NCI-H1048 (cell line): ENCODE measurements around the gene CISD1.
"Not testable (repeated sequence)": the region's sequence is repeated elsewhere in the genome, so short reads cannot be mapped to it uniquely, and the experiment has no call there.

Experiments
- DNase-seq: peaks from one replicate; lab custom pipeline; 2025; lab: John Stamatoyannopoulos, UW

The CISD1 gene

DNA sequence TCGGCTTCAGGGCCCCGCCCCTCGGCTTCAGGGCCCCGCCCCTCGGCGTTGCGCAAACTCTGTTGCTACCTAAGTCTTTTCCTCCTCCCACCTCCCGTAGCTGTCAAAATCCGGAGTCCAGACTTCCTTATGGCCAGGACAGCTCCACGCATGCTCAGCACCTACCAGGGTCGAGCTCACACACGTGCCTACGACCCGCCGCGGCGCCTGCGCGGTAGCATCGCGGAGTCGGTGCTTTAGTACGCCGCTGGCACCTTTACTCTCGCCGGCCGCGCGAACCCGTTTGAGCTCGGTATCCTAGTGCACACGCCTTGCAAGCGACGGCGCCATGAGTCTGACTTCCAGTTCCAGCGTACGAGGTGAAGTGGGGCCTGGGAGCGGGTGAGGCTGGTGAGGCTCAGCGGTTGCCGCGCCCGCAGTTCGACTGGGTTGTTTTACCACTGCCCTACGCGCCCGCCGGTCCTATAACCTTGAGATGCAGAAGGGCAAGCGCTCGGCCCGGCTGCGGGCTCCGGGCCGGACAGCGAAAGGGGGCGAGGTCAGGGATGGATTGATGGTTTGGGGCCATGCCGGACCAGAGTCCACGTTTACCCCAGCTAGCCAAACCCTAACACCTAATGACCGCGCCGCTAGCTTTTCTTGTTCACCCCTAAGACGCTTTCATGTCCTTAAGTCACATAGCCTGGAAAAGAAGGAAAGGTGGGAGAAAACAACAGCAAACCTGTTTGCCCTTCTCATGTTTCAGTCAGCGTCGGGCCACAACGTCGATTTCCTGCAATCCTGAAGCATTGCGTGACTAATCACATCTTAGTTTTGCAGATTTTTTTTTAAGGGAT, at the start of gene CISD1:
TSS of gene CISD1 (plus strand) at position 217 of the 836 bp plus-strand sequence. CDS start at position 329, 112 bp downstream.
- DNase-seq = peak; percentile 96

DNA sequence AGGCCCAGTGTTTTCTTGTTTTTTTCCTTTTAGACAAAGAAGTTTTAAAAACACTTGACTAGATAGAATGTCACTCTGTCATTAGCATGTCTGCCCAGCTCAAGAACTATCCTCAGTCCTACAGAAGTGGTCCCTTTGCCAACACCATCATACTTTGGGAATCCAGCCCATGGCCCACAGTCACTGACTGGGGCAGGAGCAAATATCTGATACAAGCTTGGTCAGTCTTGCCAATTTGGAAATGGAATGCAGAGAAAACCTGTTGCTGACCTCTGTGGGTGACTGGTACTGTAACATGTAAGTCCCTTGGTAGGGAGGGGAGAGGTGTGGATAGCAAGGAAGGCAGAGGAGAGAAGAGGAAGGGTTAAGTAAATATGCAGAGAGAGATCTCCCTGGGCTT, 49.1 kb upstream of the CISD1 start:
- DNase-seq = no peak

DNA sequence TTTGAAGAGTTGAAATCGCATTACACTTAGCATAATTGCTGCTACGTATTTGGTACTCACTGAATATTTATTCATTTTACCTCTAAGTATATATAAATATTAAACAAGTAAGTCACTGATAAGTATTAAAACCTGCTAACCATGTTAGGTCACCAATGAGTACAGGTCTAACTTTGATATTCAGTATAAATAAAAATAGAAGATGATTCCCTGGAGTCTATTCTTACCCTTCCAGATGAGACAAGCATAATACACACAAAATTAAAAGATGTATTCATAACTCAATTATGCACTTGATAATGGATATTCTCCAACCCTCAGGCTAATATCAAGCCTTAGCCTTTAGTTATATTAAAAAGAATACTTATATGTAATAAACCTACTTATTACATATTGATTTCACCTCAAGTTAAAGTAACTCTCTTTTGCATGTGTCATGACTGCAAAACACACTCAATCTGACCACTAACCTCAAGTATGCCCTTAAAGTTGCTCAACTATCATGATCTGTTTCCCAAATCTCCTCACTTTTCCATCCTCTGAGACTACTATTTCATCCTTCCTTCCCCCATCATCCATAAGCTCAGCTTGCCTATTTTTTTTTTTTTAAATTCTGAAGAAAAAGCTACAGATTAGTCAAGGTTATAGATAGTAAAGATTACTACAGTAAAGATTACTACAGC, 48.1 kb upstream of the CISD1 start:
- no peak for DNase-seq

DNA sequence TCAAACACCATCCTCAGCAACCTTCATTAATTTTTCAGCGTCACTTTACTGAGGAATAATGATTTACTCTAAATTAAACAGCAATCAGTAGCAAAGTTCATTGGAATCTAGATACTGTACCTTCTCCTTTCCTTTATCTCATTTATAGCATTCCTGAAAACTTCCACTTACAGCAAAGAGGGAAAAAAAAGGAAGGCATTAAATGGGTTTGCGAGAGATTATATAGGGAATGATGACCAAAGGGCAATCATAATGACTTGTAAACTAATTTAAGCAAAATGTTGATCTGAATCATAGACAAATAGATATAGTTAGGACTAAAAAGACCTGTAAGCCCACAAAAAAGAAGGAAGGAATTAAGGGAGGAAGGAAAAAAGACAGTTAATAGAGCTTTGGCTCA, 43.3 kb upstream of the CISD1 start:
- DNase-seq = no peak

DNA sequence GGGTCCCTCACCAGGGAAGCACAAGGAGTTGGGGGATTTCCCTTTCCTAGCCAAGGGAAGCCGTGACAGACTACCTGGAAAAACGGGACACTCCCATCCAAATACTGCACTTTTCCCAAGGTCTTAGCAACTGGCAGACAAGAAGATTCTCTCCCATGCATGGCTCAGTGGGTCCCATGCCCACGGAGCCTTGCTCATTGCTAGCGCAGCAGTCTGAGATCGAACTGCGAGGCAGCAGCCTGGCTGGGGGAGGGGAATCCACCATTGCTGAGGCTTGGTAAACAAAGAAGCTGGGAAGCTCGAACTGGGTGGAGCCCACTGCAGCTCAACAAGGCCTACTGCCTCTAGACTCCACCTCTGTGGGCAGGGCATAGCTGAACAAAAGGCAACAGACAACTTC, 39.1 kb upstream of the CISD1 start:
- not testable (repeated sequence) for DNase-seq

DNA sequence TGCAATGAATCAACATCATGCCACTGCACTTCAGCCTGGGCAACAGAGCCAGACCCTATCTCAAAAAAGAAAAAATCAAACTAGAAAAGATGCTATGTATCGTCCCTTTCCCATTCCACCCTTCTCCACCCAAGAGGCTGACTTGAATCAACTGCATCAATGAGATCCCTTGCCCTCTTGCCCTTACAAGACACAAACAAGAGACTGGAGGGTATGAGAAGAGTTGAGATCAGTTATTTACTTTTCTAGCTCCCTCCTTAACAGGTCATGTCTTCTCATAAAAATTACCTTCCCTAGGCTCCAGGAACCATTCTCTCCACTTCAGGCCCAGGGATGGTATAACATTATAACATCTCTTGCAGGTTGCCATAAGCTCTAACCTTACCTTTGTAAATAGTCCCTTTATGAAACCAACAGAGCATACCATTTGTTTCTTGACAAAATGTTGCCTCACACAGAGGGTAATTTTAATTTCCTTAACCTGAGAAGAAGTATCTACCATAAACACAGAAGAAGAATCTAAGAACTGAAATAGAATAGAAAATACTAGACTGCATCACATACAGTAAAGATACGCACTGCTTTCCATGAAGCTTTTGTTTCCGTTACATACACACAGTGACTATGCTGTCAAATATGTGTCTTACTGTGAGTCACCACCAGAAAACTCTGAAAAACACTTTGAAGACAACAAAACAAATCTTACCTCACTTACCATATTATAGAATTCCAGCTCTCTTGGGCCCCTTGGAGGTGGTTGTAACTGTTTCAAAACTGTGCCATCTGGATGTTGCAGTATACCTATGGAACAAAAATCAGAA, 31.7 kb upstream of the CISD1 start:
- no peak for DNase-seq

DNA sequence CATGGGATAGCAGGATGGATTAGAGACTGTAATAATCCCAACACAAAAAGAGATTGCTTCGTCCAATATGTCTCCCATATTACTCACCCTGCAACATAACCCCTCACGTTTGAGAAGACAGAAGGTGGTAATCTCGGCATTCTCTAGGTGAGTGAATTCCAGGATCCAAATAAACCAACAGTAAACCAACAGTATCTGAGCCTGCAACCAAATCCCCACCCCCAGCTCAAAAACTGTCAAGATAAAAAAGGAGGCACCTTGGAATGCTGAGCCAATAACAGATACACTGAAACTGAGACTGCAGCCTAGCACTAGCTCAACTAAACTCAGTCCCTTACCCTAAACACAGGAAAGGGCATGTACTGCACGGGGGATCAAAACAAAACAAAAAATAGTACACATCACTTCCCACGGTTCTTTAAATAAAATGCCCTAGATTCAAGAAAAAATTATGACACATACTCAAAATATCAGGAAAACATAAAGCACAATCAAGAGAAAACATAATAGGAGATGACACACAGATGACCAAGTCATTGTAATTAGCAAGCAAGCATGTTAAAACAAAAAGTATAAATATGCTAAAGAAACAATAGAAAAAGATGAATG, 29.3 kb upstream of the CISD1 start:
- no peak for DNase-seq

DNA sequence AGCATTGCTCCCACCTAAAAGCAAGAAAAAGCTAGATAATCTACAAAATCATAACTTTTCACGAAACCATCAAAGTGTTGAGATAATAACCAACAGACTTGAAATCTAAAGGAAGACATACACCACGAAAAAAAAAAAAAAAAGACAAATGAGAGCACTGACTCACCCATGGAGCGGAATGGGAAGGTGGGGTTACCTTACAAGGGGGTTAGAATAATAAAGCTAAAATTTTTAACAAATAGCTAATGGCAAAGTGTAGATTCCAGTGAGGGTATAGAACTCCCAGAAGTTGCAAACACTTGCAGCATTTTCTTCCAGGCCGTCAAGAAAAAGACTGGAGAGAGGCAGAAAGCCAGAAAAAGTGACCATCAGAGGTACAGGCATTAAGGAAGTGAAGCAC, 28.4 kb upstream of the CISD1 start:
- DNase-seq = no peak

DNA sequence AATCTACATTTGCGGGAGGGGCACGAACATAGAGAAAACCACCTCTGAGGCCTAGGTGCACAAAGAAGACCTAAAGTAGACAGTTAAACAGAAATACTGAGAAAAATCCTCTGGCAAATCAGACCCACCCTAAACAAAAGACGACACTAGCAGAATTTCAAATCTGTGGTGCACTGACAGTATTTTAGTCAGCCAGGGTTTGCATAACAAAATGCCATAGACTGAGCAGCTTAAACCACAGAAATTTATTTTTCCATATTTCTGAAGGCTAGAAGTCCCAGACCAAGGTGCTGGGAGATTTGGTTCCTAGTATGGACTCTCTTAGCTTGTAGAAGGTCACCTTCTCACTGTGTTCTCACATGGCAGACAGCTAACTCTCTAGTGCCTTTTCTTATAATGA, 27.6 kb upstream of the CISD1 start:
- no peak for DNase-seq

DNA sequence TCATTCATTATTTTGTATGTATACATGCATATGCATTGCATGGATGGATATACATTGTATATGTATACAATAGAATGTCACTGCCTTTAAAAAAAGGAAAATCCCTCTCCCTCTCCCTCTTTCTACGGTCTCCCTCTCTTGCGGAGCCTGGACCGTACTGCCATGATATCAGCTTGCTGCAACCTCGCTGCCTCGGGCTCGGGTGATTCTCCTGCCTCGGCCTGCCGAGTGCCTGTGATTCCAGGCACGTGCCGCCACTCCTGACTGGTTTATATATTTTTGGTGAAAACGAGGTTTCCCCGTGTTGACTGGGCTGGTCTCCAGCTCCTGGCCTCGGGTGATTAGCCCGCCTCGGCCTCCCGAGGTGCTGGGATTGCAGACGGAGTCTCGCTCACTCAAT, 25.7 kb upstream of the CISD1 start:
- no peak for DNase-seq

DNA sequence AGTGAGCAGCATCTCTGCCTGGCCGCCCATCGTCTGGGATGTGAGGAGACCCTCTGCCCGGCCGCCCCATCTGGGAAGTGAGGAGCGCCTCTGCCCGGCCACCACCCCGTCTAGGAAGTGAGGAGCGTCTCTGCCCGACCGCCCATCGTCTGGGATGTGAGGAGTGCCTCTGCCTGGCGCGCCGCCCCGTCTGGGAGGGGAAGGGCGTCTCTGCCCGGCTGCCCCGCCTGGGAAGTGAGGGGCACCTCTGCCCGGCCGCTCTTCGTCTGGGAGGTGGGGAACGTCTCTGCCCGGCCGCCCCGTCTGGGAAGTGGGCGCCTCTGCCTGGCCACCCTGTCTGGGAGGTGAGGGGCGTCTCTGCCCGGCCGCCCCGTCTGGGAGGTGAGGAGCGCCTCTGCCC, 25.2 kb upstream of the CISD1 start:
- DNase-seq = not testable (repeated sequence)

DNA sequence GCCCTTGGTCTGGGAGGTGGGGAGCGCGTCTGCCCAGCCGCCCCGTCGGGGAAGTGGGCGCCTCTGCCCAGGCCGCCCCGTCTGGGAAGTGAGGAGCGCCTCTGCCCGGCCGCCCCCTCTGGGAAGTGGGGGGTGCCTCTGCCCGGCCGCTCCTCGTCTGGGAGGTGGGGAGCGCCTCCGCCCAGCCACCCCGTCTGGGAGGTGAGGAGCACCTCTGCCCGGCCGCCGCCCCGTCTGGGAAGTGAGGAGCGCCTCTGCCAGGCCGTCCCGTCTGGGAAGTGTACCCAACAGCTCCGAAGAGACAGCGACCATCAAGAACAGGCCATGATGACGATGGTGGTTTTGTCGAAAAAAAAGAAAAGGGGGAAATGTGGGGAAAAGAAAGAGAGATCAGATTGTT, 24.7 kb upstream of the CISD1 start:
- DNase-seq = not testable (repeated sequence)

DNA sequence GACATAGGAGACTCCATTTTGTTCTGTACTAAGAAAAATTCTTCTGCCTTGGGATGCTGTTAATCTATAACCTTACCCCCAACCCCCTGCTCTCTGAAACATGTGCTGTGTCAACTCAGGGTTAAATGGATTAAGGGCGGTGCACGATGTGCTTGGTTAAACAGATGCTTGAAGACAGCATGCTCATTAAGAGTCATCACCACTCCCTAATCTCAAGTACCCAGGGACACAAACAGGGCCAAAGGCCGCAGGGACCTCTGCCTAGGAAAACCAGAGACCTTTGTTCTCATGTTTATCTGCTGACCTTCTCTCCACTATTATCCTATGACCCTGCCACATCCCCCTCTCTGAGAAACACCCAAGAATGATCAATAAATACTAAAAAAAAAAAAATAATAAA, 24.3 kb upstream of the CISD1 start:
- DNase-seq = not testable (repeated sequence)

DNA sequence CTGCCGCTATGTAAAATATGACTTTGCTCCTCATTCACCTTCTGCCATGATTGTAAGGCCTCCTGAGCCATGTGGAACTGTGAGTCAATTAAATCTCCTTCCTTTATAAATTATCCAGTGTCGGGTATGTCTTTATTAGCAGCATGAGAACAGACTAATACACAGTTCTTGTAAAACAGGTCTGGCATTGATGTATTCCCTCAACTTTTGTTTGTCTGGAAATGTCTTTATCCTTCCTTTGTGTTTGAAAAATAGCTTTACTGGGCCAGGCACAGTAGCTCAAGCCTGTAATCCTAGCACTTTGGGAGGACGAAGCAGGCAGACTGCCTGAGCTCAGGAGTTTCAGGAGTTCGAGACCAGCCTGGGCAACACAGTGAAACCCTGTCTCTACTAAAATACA, 15.8 kb upstream of the CISD1 start:
- DNase-seq = no peak

DNA sequence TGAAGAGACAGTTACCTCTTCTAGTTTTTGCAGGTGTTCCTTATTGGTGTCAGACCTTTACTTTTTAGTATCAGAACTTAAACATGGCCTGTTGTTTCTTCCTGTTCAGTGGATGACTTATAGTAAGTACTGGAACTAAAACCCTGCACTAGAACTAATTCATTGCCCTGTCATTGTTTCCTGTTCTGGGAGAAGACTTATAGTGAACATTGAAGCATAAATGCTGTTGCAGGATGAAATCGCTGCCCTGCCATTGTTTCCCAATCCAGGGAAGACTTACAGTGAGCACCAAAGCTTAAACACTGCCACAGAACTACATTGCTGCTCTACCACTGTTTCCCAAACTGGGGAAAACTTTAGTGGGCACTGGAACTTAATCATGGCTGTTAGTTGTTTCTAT, 14.3 kb upstream of the CISD1 start:
- DNase-seq = no peak

DNA sequence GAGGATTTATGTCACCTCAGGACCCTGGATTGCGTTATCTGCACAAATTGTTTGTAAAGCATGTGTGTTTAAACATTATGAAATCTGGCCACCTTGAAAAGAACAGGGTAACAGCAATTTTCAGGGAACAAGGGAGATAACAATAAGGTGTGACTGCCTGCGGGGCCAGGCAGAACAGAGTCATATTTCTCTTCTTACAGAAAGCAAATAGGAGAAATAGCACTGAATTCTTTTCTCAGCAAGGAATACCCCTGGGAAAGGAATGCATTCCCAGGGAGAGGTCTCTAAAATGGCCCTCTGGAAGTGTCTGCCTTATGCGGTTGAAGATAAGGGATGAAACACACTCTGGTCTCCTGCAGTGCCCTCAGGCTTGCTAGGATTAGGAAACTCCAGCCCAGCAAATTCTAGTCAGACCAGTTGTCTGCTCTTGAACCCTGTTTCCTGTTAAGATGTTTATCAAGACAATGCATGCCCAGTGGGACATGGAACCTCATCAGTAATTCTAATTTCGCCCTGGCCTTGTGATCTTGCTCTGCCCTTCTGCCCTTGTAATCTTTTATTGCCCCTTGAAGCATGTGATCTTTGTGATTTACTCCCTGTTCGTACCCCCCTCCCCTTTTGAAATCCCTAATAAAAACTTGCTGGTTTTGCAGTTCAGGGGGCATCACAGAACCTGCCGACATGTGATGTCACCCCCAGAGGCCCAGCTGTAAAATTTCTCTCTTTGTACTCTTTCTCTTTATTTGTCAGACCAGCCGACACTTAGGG, 12.8 kb upstream of the CISD1 start:
- DNase-seq = not testable (repeated sequence)

DNA sequence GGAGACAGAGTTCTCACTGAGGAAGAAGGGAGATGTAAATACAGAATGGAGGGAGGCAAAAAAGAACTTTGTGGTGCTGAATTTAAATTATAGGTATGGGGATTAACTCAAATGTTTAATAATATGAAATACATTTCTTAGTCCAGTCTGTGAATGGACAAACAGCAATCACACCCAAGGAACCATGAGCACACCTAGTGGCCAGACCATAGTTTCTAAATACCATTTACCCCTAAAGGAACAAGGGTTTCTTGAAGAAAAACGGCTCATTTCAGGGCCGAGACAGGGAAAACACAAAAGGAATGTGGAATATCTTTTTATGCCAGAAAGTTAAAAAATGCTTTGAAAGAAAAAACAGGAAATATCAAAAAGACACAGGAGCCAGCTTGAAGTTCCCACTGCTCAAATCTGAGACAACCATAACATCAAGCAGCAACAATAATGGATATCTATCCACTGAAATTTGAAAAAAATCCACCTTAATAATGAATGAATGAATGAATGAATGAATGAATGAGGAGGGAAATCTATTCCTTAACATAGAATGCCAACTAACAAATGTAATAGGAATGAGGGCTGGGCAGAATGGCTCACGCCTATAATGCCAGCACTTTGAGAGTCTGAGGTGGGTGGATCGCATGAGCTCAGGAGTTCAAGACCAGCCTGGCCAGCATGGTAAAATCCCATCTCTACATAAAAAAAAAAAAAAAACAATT, 9.8 kb upstream of the CISD1 start:
- DNase-seq = no peak

DNA sequence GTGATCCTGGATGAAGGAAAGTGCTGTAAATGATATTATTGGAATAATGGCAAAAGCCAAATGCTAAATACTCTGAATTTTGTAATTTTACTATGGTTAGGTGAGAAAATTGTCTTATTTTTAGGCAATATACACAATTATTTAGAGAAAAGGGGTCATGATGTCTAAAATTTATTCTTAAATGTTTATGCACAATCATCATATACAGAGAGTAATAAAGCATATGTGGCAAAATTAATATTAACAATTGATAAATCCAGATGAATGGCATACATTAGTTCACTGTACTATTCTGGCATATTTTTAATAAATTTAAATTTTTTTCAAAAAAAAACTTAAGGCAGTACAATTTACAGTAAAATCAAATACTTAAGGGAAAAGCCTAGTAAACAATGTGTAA, 8.6 kb upstream of the CISD1 start:
- DNase-seq = no peak

DNA sequence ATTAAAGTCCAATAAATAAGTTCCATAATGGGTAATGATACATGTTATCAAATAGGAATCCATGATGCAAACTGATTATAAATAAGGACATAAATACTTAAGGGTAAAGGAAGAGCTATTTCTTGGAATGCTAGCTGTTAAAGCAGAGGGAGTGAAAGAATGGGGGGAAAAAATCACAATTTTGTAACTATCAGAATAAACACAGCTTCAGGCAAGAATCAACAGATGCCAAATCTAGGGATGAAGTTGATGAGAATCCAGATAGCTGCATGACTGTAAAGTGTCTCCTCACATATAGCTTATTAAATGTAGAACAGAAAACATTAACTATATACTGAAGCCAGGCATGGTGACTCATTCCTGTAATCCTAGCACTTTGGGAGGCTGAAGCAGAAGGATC, 6.2 kb upstream of the CISD1 start:
- DNase-seq = no peak

DNA sequence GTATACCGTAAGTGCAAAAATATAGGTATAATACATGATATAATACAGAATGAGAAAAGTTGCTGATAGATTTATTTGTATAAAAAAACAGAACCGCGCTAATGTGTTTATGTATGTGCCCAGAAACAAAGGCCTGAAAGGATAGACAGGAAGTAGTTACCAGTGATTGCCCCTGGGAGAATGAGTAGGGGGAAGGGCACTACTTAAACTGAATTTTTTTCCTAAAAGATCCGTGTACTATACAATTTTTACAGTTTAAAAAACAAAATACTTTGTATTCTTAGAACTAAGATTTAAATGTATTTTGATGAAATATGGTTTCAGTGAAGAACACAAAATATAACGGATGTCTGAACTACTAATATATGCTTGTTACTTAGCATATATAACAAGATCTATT, 4.2 kb upstream of the CISD1 start:
- no peak for DNase-seq

DNA sequence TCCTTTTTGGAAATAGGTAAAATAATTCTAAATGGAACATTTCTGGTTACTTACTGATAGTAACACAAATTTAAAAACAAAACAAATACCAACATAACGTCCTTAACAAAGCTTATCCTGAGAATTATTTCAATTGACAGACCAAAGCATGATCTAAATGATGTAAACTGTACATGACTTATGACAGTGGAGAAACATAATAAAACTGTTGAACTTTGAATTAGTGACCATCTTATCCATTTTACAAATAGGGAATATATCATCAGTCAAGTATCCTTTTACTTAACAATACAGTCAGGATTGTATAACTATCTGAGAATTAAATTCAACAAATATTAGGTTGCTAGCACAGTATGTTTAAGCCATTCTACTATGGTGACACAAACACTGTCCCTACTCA, 3.7 kb upstream of the CISD1 start:
- DNase-seq = no peak
